Effector memory CD8-positive, alpha-beta T cell (primary cell): Measurements from ENCODE around the gene BLM.
"Not testable (repeated sequence)": the region's sequence is repeated elsewhere in the genome, so short reads cannot be mapped to it uniquely, and the experiment has no call there.

ENCODE experiments used
- ATAC-seq: fragments of 150-1000 bp; cut with Tn5 transposase; replicated peaks from 2 replicates; pipeline ENCODE4 v1.10.0; 2021; ENCODE audit warnings: mild to moderate bottlenecking, moderate library complexity
- DNase-seq, 3 experiments: peaks; one replicate each; pipeline ENCODE4 v3.0.0; 2021
- H3K27ac Mint-ChIP-seq, 2 donors: one replicate each; pipeline ENCODE4 v1.8.0; 2022; ENCODE audit warnings: mild to moderate bottlenecking in 2 of 2, mixed read lengths in 2 of 2, moderate library complexity in 2 of 2
- H3K27me3 Mint-ChIP-seq, 2 donors: one replicate each; pipeline ENCODE4 v1.8.0; 2022; ENCODE audit warnings: mixed read lengths in 2 of 2
- H3K36me3 Mint-ChIP-seq: one replicate; pipeline ENCODE4 v1.8.0; 2022; ENCODE audit warnings: mild to moderate bottlenecking, moderate library complexity, mixed read lengths; ENCODE audit not compliant: insufficient read depth
- H3K4me1 Mint-ChIP-seq, 2 donors: one replicate each; pipeline ENCODE4 v1.8.0; 2022; ENCODE audit warnings: low read depth in 2 of 2, mixed read lengths in 2 of 2
- H3K4me3 Mint-ChIP-seq, 2 donors: one replicate each; pipeline ENCODE4 v1.8.0; 2022; ENCODE audit warnings: mild to moderate bottlenecking in 2 of 2, mixed read lengths in 2 of 2, moderate library complexity in 2 of 2
- H3K9me3 Mint-ChIP-seq, 2 donors: one replicate each; pipeline ENCODE4 v1.8.0; 2022; ENCODE audit warnings: mixed read lengths in 2 of 2
- total RNA-seq, 9 experiments: gene quantifications; one replicate each; lab custom pipeline; 2026; lab: John Stamatoyannopoulos, UW

BLM gene
- 13.1 to 101 (median 24.3) reads per million in 9 experiments for total RNA-seq

- Mint-ChIP-seq H3K27ac (peak within 1 kb of the TSS; percentile 83 to 92), H3K36me3 (peaks cover 11% of the 10 kb centered on the region), H3K4me1 (peaks cover 16 to 23% of the 10 kb centered on the region in 2 donors), H3K9me3 (no peaks in the 10 kb centered on the region), H3K4me3 (peak within 1 kb of the TSS; percentile 98 to 99), H3K27me3 (no peaks in the 10 kb centered on the region)
- DNase-seq (peak; percentile 91 to 94 (median 92)), ATAC-seq (peak; percentile 98)
Observed at GRCh38 chr15:90716976-90717821, at the start of gene BLM. BLM (plus strand) TSS chr15:90717346; CDS start chr15:90747393, 30,047 bp downstream.

GRCh38 chr15:90667755-90668345 is 49.3 kb upstream of the BLM start:
- ATAC-seq = not testable (repeated sequence)

GRCh38 chr15:90670631-90671030 is 46.5 kb upstream of the BLM start:
- Mint-ChIP-seq H3K27me3 (peaks cover 49 to 60% of the 10 kb centered on the region in 2 donors), H3K4me1 (peaks cover 9 to 12% of the 10 kb centered on the region in 2 donors), H3K27ac (peak overlapping the region in 1 of 2 donors; percentile 5)
- not testable (repeated sequence) for H3K36me3 Mint-ChIP-seq, H3K9me3 Mint-ChIP-seq, DNase-seq, ATAC-seq, H3K4me3 Mint-ChIP-seq

More at GRCh38 chr15:90667755-90668345, 49.3 kb upstream of the BLM start:
- not testable (repeated sequence) for H3K27ac Mint-ChIP-seq, H3K4me3 Mint-ChIP-seq, DNase-seq, H3K36me3 Mint-ChIP-seq, H3K9me3 Mint-ChIP-seq
- peaks cover 66 to 70% of the 10 kb centered on the region in 2 donors for H3K27me3 Mint-ChIP-seq
- peaks cover 20 to 26% of the 10 kb centered on the region in 2 donors for H3K4me1 Mint-ChIP-seq

GRCh38 chr15:90671216-90671615 is 45.9 kb upstream of the BLM start:
- H3K27ac Mint-ChIP-seq = no peak overlapping the region
- H3K27me3 Mint-ChIP-seq = peaks cover 43 to 54% of the 10 kb centered on the region in 2 donors
- peaks cover 7 to 8% of the 10 kb centered on the region in 2 donors for H3K4me1 Mint-ChIP-seq

GRCh38 chr15:90673357-90673756 is 43.8 kb upstream of the BLM start:
- H3K4me1 Mint-ChIP-seq, H3K4me3 Mint-ChIP-seq, DNase-seq, H3K9me3 Mint-ChIP-seq, H3K36me3 Mint-ChIP-seq, H3K27ac Mint-ChIP-seq, ATAC-seq: not testable (repeated sequence)
- H3K27me3 Mint-ChIP-seq = peaks cover 33 to 42% of the 10 kb centered on the region in 2 donors

More at GRCh38 chr15:90671216-90671615, 45.9 kb upstream of the BLM start:
- no peak for DNase-seq
- no peak overlapping the region for H3K4me3 Mint-ChIP-seq
- no peaks in the 10 kb centered on the region for H3K36me3 Mint-ChIP-seq
- H3K9me3 Mint-ChIP-seq = no peaks in the 10 kb centered on the region
- no peak for ATAC-seq

- peaks cover 3% of the 10 kb centered on the region for H3K36me3 Mint-ChIP-seq
- no peak for DNase-seq
- no peak overlapping the region for H3K4me3 Mint-ChIP-seq
- H3K27ac Mint-ChIP-seq = no peak overlapping the region
- peaks cover 27 to 42% of the 10 kb centered on the region in 2 donors for H3K27me3 Mint-ChIP-seq
- no peak for ATAC-seq
- no peaks in the 10 kb centered on the region for H3K9me3 Mint-ChIP-seq
- H3K4me1 Mint-ChIP-seq = peaks cover 6 to 10% of the 10 kb centered on the region in 2 donors
Observed at GRCh38 chr15:90674476-90674875, 42.7 kb upstream of the BLM start.

GRCh38 chr15:90675464-90675863 is 41.7 kb upstream of the BLM start:
- Mint-ChIP-seq H3K9me3 (no peaks in the 10 kb centered on the region), H3K4me3 (no peak overlapping the region), H3K36me3 (peaks cover 3% of the 10 kb centered on the region), H3K4me1 (peaks cover 6 to 10% of the 10 kb centered on the region in 2 donors), H3K27ac (no peak overlapping the region), H3K27me3 (peaks cover 17 to 35% of the 10 kb centered on the region in 2 donors)
- DNase-seq = no peak
- ATAC-seq = no peak

GRCh38 chr15:90677807-90678790 is 39.0 kb upstream of the BLM start:
- no peak for DNase-seq
- Mint-ChIP-seq H3K36me3 (peaks cover 6% of the 10 kb centered on the region), H3K27me3 (peaks cover under 1 to 12% of the 10 kb centered on the region in 2 donors), H3K4me1 (peaks cover 6 to 7% of the 10 kb centered on the region in 2 donors), H3K4me3 (peak overlapping the region; percentile 13 to 64), H3K9me3 (no peaks in the 10 kb centered on the region), H3K27ac (no peak overlapping the region)
- peak; percentile 75 for ATAC-seq

- DNase-seq = no peak
- no peak for ATAC-seq
- Mint-ChIP-seq H3K27ac (no peak overlapping the region), H3K27me3 (peaks cover 11% of the 10 kb centered on the region in 2 donors), H3K36me3 (peaks cover 6% of the 10 kb centered on the region), H3K4me3 (no peak overlapping the region), H3K4me1 (peaks cover 6 to 7% of the 10 kb centered on the region in 2 donors), H3K9me3 (no peaks in the 10 kb centered on the region)
Observed at GRCh38 chr15:90679959-90680358, 37.2 kb upstream of the BLM start.

GRCh38 chr15:90680371-90680935 is 36.7 kb upstream of the BLM start:
- H3K9me3 Mint-ChIP-seq = no peaks in the 10 kb centered on the region
- H3K27me3 Mint-ChIP-seq = peaks cover 11% of the 10 kb centered on the region in 2 donors
- ATAC-seq (no peak), DNase-seq (no peak)
- no peak overlapping the region for H3K4me3 Mint-ChIP-seq
- H3K4me1 Mint-ChIP-seq = peaks cover 6 to 7% of the 10 kb centered on the region in 2 donors
- H3K36me3 Mint-ChIP-seq = peaks cover 6% of the 10 kb centered on the region
- H3K27ac Mint-ChIP-seq = no peak overlapping the region

GRCh38 chr15:90681056-90681455 is 36.1 kb upstream of the BLM start:
- no peaks in the 10 kb centered on the region for H3K9me3 Mint-ChIP-seq
- no peak overlapping the region for H3K4me3 Mint-ChIP-seq
- H3K27me3 Mint-ChIP-seq = peaks cover 11% of the 10 kb centered on the region in 2 donors
- DNase-seq (no peak), ATAC-seq (no peak)
- peaks cover 6% of the 10 kb centered on the region for H3K36me3 Mint-ChIP-seq
- H3K27ac Mint-ChIP-seq = no peak overlapping the region
- peaks cover 6 to 7% of the 10 kb centered on the region in 2 donors for H3K4me1 Mint-ChIP-seq

GRCh38 chr15:90681480-90681879 is 35.7 kb upstream of the BLM start:
- Mint-ChIP-seq H3K4me1 (peaks cover 9% of the 10 kb centered on the region in 2 donors), H3K36me3 (peaks cover 6% of the 10 kb centered on the region), H3K4me3 (no peak overlapping the region), H3K27ac (no peak overlapping the region), H3K9me3 (no peaks in the 10 kb centered on the region), H3K27me3 (peaks cover 11% of the 10 kb centered on the region in 2 donors)
- DNase-seq (no peak), ATAC-seq (no peak)
